H9 (cell line): ENCODE measurements around the gene KRT15. TPM values are rescaled to one million over a fixed set of nuclear protein-coding genes. Genes with fewer than 3 reads are reported as not detected.

Source experiments
- DNase-seq: peaks from one replicate; pipeline ENCODE4 v3.0.0-alpha.2; 2017
- H2AFZ ChIP-seq: one replicate; pipeline ENCODE4 v1.6.1; 2013; ENCODE audit warnings: mild to moderate bottlenecking, low read length, control low read depth, moderate library complexity
- H2AK5ac ChIP-seq: 2 replicates; pipeline ENCODE4 v1.6.1; 2013; ENCODE audit warnings: low read length, control low read depth, mixed read lengths; ENCODE audit not compliant: insufficient read length
- H2BK120ac ChIP-seq: one replicate; pipeline ENCODE4 v1.6.1; 2013; ENCODE audit warnings: low read depth, mild to moderate bottlenecking, low read length, control low read depth, inconsistent platforms; ENCODE audit not compliant: poor library complexity, severe bottlenecking
- H2BK12ac ChIP-seq: 2 replicates; pipeline ENCODE4 v1.6.1; 2013; ENCODE audit warnings: low read length, control low read depth, mixed read lengths, low read depth; ENCODE audit not compliant: insufficient read length
- H2BK15ac ChIP-seq: 2 replicates; pipeline ENCODE4 v1.6.1; 2013; ENCODE audit warnings: low read depth, low read length, control low read depth
- H2BK20ac ChIP-seq: one replicate; pipeline ENCODE4 v1.6.1; 2013; ENCODE audit warnings: low read depth, mild to moderate bottlenecking, low read length, control low read depth, inconsistent platforms; ENCODE audit not compliant: poor library complexity, severe bottlenecking
- H2BK5ac ChIP-seq: 2 replicates; pipeline ENCODE4 v1.6.1; 2013; ENCODE audit warnings: low read length, control low read depth, mixed read lengths; ENCODE audit not compliant: insufficient read length
- H3K14ac ChIP-seq: 2 replicates; pipeline ENCODE4 v1.6.1; 2013; ENCODE audit warnings: low read length, control low read depth; ENCODE audit not compliant: insufficient read depth
- H3K18ac ChIP-seq: 2 replicates; pipeline ENCODE4 v1.6.1; 2013; ENCODE audit warnings: low read depth, mild to moderate bottlenecking, mixed read lengths, low read length, control low read depth; ENCODE audit not compliant: insufficient read length
- H3K23ac ChIP-seq: 2 replicates; pipeline ENCODE4 v1.6.1; 2013; ENCODE audit warnings: low read length, control low read depth, mixed read lengths, low read depth; ENCODE audit not compliant: insufficient read length
- H3K23me2 ChIP-seq: 2 replicates; pipeline ENCODE4 v1.6.1; 2013; ENCODE audit warnings: low read depth, mild to moderate bottlenecking, mixed read lengths, low read length, control low read depth; ENCODE audit not compliant: insufficient read length, poor library complexity, severe bottlenecking
- H3K27ac ChIP-seq: 2 replicates; pipeline ENCODE4 v1.5.1; 2013; ENCODE audit warnings: low read length, control low read depth, mixed read lengths, low read depth; ENCODE audit not compliant: insufficient read length
- H3K27me3 ChIP-seq: 2 replicates; pipeline ENCODE4 v1.6.1; 2013; ENCODE audit warnings: low read length, control low read depth, inconsistent platforms; ENCODE audit not compliant: insufficient read depth
- H3K4ac ChIP-seq: 2 replicates; pipeline ENCODE4 v1.6.1; 2013; ENCODE audit warnings: low read depth, mild to moderate bottlenecking, control low read depth, inconsistent platforms, low read length, moderate library complexity
- H3K4me1 ChIP-seq: 2 replicates; pipeline ENCODE4 v1.6.1; 2013; ENCODE audit warnings: low read length, control low read depth, inconsistent platforms; ENCODE audit not compliant: insufficient read depth
- H3K4me2 ChIP-seq: 2 replicates; pipeline ENCODE4 v1.6.1; 2013; ENCODE audit warnings: low read length, control low read depth, mixed read lengths; ENCODE audit not compliant: insufficient read length, insufficient read depth
- H3K56ac ChIP-seq: 2 replicates; pipeline ENCODE4 v1.6.1; 2013; ENCODE audit warnings: low read depth, mild to moderate bottlenecking, mixed read lengths, low read length, control low read depth; ENCODE audit not compliant: insufficient read length
- H3K79me1 ChIP-seq: 2 replicates; pipeline ENCODE4 v1.6.1; 2013; ENCODE audit warnings: low read depth, mild to moderate bottlenecking, moderate library complexity, low read length, control low read depth, inconsistent platforms; ENCODE audit not compliant: insufficient read depth, poor library complexity, severe bottlenecking
- H3K79me2 ChIP-seq: 2 replicates; pipeline ENCODE4 v1.6.1; 2013; ENCODE audit warnings: low read length, control low read depth, inconsistent platforms; ENCODE audit not compliant: insufficient read depth
- H3K9ac ChIP-seq: 2 replicates; pipeline ENCODE4 v1.6.1; 2013; ENCODE audit warnings: low read length, control low read depth, mixed read lengths; ENCODE audit not compliant: insufficient read length; ENCODE audit errors: extremely low read depth
- H3K9me3 ChIP-seq: one replicate; pipeline ENCODE4 v1.6.1; 2013; ENCODE audit warnings: low read depth, low read length, inconsistent platforms; ENCODE audit not compliant: control insufficient read depth
- H3T11ph ChIP-seq: one replicate; pipeline ENCODE4 v1.6.1; 2013; ENCODE audit warnings: mild to moderate bottlenecking, low read length, control low read depth, inconsistent platforms
- H4K20me1 ChIP-seq: one replicate; pipeline ENCODE4 v1.6.1; 2013; ENCODE audit not compliant: control insufficient read depth, insufficient read length, insufficient read depth
- H4K5ac ChIP-seq: 2 replicates; pipeline ENCODE4 v1.6.1; 2013; ENCODE audit warnings: low read depth, mild to moderate bottlenecking, mixed read lengths, low read length, control low read depth; ENCODE audit not compliant: insufficient read length
- H4K8ac ChIP-seq: replicated peaks from 2 replicates; pipeline ENCODE4 v1.6.1; 2013; ENCODE audit warnings: low read length, control low read depth, mixed read lengths, low read depth; ENCODE audit not compliant: insufficient read length
- H4K91ac ChIP-seq: 2 replicates; pipeline ENCODE4 v1.6.1; 2013; ENCODE audit warnings: low read depth, mild to moderate bottlenecking, moderate library complexity, mixed read lengths, low read length, control low read depth; ENCODE audit not compliant: insufficient read length
- H3K27ac Mint-ChIP-seq, 3 experiments: 2 replicates in 2 of 3; 3 replicates in 1 of 3; pipeline ENCODE4 v1.8.0; 2020 to 2021; ENCODE audit warnings: mixed read lengths in 3 of 3, mild to moderate bottlenecking in 1 of 3, moderate library complexity in 1 of 3
- H3K27me3 Mint-ChIP-seq: 2 replicates; pipeline ENCODE4 v1.8.0; 2021; ENCODE audit warnings: low read depth, mild to moderate bottlenecking, moderate library complexity, mixed read lengths
- H3K36me3 Mint-ChIP-seq, 3 experiments: 2 replicates in 2 of 3; 3 replicates in 1 of 3; pipeline ENCODE4 v1.8.0; 2020 to 2021; ENCODE audit warnings: low read depth in 3 of 3, mixed read lengths in 3 of 3; ENCODE audit not compliant: insufficient read depth in 1 of 3
- H3K4me1 Mint-ChIP-seq, 2 experiments: 2 replicates each; pipeline ENCODE4 v1.8.0; 2020; ENCODE audit warnings: mixed read lengths in 2 of 2
- H3K4me3 Mint-ChIP-seq, 2 experiments: 2 replicates in 1 of 2; 3 replicates in 1 of 2; pipeline ENCODE4 v1.8.0; 2020 to 2021; ENCODE audit warnings: mild to moderate bottlenecking in 2 of 2, mixed read lengths in 2 of 2, moderate library complexity in 1 of 2
- H3K9me3 Mint-ChIP-seq, 2 experiments: 2 replicates in 1 of 2; 3 replicates in 1 of 2; pipeline ENCODE4 v1.8.0; 2020; ENCODE audit warnings: mild to moderate bottlenecking in 2 of 2, mixed read lengths in 2 of 2, moderate library complexity in 1 of 2
- CTCF ChIP-seq: fragments of 200-600 bp; sonication (generic); conservative IDR thresholded peaks from 3 replicates; pipeline ENCODE4 v1.8.0; 2021; ENCODE audit warnings: antibody characterized with exemption, mild to moderate bottlenecking
- WGBS: extraction: QIAGEN DNeasy Blood & Tissue Kit; methylation state at CpG from one replicate; pipeline ENCODE4 v1.1.7; 2013; ENCODE audit warnings: missing lambda C conversion rate, low lambda C conversion rate, mixed read lengths; ENCODE audit not compliant: insufficient read length; ENCODE audit errors: extremely low coverage; 5-methylcytosine and 5-hydroxymethylcytosine counted together
- total RNA-seq: library from RNA; stranded (reverse); gene quantifications from 2 replicates; pipeline ENCODE4 v1.2.1, GENCODE V29; 2021

Gene KRT15
- total RNA-seq, 1 experiment from 2014 or later: 0.87 TPM

- Mint-ChIP-seq H3K36me3 (no peaks in the 10 kb centered on the region), H3K4me1 (peaks cover 41 to 52% of the 10 kb centered on the region in 2 experiments), H3K27me3 (peaks cover 26% of the 10 kb centered on the region), H3K4me3 (no peak overlapping the region), H3K9me3 (no peaks in the 10 kb centered on the region; a peak in 1 of 5 replicates), H3K27ac (no peak overlapping the region)
- no peak overlapping the region for H4K5ac ChIP-seq
- no peak overlapping the region for H4K91ac ChIP-seq
- WGBS: no CpG with 5 or more reads among the region's 9 CpGs
- H2AK5ac ChIP-seq: no peak overlapping the region
- no peak overlapping the region for H3K27ac ChIP-seq
- H3K23ac ChIP-seq: no peak overlapping the region
- H3K4me2 ChIP-seq: no peak overlapping the region
- no peak overlapping the region for H2BK12ac ChIP-seq
- no peaks in the 10 kb centered on the region for H4K20me1 ChIP-seq
- H2AFZ ChIP-seq: no peak overlapping the region
- no peaks in the 10 kb centered on the region for H3K79me1 ChIP-seq
- H3K14ac ChIP-seq: no peak overlapping the region
- H3K23me2 ChIP-seq: peaks cover 6% of the 10 kb centered on the region
- no peaks in the 10 kb centered on the region for H3K9me3 ChIP-seq
- H3K27me3 ChIP-seq: no peaks in the 10 kb centered on the region
- no peak overlapping the region for H4K8ac ChIP-seq
- no peak overlapping the region for H3K9ac ChIP-seq
- no peak overlapping the region for H2BK5ac ChIP-seq
- no peak overlapping the region for H2BK20ac ChIP-seq
- H3K4me1 ChIP-seq: peaks cover 2% of the 10 kb centered on the region; the same call in 1 of the 2 replicates
- H3K18ac ChIP-seq: no peak overlapping the region
- DNase-seq: no peak
- H3K56ac ChIP-seq: no peak overlapping the region
- no peak overlapping the region for H3T11ph ChIP-seq
- no peak overlapping the region for H3K4ac ChIP-seq
- no peaks in the 10 kb centered on the region for H3K79me2 ChIP-seq
- TF ChIP-seq CTCF: no peak
- H2BK120ac ChIP-seq: no peak overlapping the region
- no peak overlapping the region for H2BK15ac ChIP-seq
Measured at GRCh38 chr17:41532947-41533570, 14.4 kb upstream of the KRT15 start.
